ENCODE data around the gene ATP5ME.

GRCh38 chr4:722851-723360, 48.8 kb upstream of the ATP5ME start:
- TF ChIP-seq CTCF (conservative IDR thresholded peaks at IDR 0.05 in 1 of 2, IDR thresholded peaks at IDR 0.05 in 1 of 2; ENCODE audit: low read depth in 1 of 2, low read length in 2 of 2): no peak
- no peak for TF ChIP-seq EZH2 (IDR thresholded peaks at IDR 0.05; ENCODE audit: low read length, missing control alignments)

Measured in fibroblast of lung (primary cell).